ENCODE data around the gene FAU.

The FAU gene

DNA sequence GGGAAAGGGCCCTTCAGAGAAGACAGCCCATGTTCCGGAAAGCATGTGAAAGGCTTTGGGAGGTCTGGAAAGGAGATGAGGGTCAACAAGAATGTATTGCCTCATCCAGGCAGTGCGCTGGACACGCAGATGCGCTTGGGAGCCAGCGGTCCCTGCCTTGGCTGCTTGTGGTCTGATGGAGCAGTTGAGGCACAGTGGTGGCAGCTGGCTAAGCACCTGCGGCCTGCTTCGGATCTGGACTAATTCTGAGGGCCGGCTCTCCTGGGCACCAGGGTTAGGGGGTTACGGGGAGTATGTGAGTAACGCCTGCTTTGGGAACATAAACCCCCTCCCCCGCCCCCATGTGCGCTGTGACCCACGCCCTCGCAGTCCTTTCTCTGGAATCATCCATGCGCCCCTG, 14.9 kb downstream of the FAU start:
- DNase-seq = no peak

DNA sequence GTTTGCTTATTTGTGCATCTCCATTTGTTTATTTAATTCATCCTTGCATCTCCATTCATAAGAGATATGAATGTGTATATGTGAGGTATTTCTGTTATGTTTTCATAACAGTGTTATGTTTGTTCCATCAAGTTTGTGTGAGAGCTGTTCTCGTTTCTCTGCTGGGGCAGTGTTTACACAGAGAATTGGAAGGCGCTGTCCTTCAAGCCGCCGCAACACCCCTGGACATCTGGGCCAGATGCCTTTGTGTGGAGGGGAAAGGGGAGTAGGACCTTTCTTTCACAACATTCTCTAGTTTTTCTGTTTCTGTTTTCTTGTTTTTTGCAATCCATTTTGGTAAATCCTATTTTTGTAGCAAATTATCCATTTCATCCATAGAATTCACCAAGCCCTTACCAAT, 17.3 kb downstream of the FAU start:
- DNase-seq = no peak

DNA sequence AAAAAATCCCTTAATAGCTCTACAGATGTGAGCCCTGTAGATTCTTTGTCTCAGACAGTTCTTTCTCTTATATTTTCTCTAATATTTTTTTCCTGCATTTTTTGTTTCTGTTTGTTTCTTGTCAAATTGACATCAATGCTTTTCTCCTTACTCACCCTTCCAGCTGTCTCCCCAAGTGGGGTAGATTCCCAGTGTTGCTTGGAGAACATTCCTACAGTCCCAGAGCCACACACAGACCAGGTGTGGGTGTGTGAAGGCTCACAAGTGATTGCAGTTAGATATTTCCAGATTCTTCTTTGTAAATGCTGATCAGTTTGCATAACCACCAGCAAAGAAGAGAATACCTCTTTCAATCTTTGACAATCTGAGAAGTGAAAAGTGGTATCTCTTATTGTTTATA, 18.5 kb downstream of the FAU start:
- DNase-seq = no peak

DNA sequence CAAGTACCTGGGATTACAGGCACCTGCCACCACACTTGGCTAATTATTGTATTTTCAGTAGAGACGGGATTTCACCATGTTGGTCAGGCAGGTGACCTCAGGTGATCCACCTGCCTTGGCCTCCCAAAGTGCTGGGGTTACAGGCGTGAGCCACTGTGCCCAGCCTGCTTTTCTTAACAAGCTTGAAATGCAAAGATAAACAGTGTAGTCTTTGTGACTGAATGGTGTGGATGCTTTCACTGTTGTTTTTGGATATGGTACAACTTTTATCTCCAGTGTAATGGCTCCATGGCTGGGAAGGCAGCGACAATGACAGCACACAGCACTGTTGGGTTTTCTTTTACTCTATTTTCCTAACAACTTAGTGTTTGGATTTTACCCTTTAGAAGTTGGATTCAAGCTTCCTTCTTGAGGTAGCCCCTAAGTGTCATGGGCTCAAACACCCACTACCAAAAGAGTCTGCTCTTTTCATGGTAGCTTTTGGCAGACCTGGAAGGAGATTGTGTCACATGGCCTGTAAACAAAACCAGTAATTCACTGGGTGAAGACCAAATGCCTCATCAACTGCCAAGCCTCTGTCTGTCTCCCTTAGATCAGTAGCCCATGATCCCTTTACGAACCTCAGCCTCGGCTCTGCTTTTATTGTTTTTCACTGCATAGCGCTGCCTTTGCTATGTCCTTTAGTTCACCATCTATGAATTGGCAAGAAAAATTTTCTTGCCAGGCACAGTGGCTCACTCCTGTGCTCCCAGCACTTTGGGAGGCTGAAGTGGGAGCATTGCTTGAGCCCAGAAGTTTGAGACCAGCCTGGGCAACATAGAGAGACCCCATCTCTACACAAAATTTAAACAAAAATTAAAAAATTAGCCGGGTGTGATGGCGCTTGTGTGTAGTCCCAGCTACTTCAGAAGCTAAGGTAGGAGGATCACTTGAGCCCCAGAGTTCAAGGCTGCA, 19.5 kb downstream of the FAU start:
- DNase-seq = no peak

DNA sequence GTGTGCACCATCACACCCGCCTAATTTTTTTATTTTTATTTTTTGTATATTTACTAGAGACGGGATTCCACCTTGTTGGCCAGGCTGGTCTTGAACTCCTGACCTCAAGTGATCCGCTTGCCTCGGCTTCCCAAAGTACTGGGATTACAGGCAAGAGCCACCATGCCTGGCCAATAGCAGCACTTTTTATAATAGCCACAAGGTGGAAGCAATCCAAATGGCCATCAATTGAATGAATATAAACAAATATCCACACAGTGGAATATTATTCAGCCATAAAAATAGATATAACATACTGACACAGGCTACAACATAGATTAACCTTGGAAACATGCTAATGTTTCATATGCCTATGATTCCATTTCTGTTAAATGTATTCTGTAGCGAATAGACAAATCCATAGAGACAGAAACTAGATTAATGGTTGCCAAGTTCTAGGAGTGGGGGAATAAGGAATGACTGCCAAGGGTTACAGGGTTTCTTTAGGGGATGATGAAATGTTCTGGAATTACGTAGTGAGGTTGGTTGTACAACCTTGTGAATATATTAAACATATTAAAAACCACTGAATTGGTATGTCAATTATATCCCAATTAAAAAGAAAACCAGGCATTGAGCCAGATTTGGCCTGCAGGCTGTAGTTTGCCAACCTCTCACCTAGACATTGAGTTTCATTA, 21.1 kb downstream of the FAU start:
- DNase-seq = no peak

DNA sequence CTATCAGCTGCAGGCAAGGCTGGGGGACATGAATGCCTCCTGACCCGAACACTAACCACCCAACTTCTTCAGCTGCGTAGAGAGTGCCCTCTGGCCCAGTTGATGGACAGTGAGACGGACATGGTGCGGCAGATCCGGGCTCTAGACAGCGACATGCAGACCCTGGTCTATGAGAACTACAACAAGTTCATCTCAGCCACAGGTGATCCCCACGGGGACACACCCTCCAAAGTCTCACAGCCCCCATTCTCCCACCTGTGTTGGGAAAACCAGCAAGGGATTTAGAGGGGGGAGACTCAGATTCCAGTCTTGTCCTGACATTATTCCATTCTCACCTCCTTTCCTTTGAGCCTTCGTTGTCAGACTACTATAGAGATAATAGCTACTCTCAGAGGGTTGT, 25.0 kb downstream of the FAU start:
- no peak for DNase-seq

DNA sequence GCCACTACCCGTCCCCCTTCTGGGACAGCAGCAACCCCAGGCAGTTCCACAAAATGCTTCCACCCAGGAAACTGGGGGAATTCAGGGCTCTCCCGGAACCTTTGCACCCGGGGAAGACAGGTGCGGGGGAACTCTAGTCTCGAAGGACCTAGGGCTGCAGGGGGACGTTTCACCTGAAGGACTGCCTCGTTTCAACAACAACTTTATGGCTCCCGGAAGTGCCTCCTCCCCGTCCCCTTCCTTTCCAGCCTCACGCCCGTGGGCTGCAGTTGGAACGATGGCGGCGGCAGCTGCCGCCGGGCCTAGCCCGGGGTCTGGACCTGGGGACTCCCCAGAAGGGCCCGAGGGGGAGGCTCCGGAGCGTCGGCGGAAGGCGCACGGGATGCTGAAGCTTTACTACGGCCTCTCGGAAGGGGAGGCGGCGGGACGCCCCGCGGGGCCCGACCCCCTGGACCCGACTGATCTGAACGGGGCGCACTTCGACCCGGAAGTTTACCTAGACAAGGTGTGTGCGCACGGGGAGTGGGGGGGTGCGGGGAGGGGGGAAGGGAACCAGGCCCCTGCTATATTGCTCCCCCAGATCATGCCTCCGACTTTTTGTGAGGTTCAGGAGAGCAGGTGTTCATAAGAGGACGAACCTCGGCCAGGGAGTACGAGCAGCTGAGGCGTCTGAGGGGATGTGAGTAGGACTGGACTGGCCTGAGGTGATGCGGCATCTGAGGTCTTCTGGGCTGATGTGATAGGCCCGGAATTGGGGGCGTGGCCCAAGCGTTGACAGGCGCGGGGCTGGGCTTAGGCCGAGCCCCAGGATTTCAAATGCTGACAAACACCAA, 25.7 kb downstream of the FAU start, which contains the start of gene VPS51:
Gene VPS51 (plus strand): TSS at position 241 of the 833 bp plus-strand sequence. CDS start 37 bp downstream, at position 278.
- DNase-seq = peak; percentile 89

DNA sequence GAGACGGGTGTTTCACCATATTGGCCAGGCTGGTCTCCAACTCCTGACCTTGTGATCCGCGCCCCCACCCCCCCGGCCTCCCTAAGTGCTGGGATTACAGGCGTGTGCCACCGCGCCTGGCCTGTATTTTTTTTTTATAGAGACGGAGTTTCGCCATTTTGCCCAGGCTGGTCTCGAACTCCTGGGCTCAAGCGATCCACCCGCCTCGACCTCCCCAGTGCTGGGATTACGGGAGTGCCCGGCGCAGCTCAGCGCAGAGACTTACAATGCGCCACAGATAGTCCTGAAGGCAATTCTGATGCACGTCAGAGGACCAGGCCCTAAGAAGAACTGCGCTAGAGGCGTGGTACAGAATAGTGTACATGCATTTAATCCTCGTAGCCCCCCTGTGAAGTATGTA, 26.5 kb downstream of the FAU start:
- no peak for DNase-seq

DNA sequence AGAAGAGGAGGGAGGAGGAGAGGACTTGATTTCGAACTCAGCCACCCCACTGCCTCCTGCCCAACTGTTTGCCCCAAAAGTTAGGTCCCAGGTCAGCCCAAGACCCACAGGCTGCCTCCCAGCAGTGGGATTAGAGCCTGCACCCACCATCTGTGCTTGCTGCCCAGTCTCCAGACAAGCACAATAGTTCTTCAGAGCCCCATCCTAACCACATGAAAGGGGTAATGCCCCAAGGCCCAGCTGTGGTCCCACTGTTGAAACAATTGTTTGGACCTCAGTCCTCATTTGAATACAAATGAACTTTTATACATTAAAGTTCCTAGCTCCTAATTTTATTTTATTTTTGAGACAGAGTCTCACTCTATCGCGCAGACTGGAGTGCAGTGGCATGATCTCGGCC, 31.3 kb downstream of the FAU start:
- DNase-seq = no peak

DNA sequence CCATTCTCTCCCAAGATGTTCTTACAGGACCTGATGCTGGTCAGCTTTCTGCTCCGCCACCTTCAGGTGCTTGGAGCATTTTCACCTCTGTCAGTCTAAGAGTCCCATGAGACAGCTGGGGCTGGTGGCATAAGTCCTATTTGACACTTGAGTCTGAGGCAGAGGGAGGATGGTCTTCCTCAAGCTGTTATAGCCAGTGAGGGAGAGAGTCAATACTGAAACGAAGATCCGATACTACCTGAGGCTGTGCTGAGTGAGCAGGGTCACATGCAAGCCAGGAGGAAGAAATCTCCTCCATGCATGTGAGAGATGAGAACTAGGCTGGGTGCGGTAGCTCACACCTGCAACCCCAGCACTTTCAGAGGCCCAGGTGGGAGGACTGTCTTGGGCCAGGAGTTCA, 32.3 kb downstream of the FAU start:
- no peak for DNase-seq

DNA sequence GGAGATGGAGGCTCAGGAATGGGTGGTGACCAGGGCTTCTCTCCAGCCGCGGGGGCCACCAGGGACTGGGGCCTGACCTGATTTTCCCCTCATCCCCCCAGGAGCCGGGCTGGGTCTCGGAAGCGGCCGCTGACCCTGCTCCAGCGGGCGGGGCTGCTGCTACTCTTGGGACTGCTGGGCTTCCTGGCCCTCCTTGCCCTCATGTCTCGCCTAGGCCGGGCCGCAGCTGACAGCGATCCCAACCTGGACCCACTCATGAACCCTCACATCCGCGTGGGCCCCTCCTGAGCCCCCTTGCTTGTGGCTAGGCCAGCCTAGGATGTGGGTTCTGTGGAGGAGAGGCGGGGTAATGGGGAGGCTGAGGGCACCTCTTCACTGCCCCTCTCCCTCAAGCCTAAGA, 34.1 kb downstream of the FAU start:
- no peak for DNase-seq

DNA sequence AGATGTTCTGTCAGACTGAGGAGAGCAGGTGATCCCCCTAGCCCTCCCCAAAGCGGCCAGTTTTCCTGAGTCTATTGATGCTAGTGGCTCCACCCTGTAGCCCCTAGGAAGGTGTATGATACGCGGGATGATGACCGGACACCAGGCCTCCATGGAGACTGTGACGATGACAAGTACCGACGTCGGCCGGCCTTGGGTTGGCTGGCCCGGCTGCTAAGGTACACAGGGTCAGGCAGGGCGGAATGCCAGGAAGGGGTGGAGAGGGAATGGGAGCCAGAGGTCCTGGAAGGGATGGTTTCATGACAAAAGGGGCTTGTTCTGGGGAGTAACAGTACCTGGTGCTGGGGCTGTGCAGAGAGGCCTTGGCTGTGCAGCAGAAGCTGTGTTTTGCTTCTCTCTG, 34.7 kb downstream of the FAU start:
- DNase-seq = no peak

DNA sequence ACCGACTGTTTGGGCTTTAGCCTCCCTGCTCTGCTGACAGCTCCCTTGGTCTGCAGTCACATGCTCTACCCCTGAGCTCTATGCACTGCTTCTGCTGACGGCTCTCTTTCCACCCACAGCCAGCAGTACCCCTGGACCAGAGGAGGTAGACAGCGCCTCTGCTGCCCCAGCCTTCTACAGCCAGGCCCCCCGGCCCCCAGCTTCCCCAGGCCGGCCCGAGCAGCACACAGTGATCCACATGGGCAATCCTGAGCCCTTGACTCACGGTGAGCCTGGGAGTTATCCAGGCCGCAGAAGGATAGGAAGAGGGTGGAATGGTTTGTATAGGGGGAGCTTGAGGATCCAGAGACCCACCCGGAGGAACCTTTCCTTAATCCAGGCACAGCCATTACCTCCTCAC, 35.1 kb downstream of the FAU start:
- DNase-seq = no peak

DNA sequence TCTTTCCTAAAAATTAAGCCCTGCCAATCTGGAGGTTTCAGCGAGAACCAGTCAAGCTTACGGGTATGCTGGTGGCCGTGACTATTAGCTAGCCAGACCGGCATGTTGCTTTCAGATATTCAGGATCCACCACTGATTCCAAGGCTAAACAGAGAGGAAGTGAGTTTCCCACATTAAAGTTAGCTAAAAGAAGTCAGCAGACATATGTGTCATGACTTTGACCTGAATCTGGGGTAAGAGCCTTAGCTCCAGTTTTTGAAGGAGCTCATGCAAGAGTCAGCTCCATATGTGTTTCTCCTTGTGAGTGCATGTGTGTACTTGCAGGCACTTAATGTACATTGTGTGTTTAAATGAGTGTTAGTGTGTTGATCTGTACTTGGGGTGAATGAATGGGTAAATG, 36.5 kb downstream of the FAU start:
- no peak for DNase-seq

DNA sequence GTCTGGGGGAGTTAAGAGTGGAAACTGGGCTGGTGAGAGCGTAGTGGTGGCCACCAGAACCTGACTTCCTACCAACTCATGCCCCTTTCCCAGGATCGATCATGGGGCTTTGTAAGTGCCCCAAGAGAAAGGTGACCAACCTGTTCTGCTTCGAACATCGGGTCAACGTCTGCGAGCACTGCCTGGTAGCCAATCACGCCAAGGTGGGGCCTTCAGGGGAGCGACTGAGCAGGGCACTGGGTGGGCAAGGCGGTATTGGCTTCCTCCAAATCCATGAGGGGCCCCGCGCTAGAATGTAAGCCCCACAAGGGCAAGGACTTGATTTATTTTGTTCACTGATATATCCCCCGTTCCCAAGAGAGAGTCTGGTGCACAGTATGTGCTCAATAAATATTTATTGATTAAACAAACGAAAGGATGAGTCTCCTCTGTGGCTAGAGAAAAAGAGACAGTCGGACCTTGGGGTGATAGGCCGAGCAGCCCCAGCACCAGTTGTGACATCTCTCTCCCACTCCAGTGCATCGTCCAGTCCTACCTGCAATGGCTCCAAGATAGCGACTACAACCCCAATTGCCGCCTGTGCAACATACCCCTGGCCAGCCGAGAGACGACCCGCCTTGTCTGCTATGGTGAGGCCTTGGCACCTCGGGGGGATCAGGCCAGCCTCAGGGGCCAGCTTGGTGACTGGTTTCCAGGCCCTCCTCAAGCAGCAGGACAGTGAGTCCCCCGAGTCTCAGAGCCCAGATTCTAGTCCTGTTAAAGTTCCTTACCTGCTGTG, 37.1 kb downstream of the FAU start:
- DNase-seq = no peak

DNA sequence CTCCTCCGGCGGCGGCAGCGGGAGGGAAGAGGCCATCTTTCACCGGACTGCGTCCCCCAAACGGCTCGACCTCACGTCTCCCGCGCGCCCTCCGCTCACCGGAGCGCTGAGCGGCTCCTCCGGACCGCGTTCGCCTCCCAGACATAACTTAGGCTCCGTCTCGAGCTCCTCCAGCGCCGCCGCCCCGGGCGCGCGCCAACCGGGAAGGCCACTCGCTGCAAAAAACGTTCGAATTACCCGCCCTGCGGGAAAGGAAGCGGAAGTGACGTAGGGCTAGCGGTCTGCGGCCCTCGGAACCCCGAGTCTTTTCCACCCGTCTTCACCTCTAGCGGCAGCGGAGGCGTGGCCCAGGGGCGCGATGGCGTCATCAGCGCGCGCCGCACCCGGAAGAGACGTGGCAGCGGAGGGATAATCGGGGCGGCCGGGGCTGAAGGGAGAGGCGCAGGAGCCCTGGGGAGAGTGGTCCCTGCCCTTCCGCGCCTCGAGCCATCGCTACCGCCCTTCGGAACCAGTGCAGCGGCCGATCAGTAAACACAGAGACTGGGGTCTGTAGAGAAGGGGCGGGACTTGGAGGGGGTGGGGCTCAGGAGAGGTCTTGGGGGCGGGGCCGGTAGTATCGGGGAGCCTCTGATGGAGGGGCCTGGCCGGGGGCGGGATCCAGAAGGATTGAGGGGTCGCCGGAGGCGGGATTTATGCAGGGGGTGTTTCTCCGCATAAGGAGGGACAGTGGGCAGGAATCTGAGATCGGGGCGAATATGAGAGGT, 37.9 kb downstream of the FAU start, which contains the start of the genes CDCA5 and ZFPL1:
Gene CDCA5 (minus strand): TSS at position 207 of the 764 bp plus-strand sequence. CDS start 62 bp downstream, at position 145.
Gene ZFPL1 (plus strand): TSS at position 389 of the 764 bp plus-strand sequence. CDS start 477 bp downstream, outside the sequence.
- peak; percentile 97 for DNase-seq

DNA sequence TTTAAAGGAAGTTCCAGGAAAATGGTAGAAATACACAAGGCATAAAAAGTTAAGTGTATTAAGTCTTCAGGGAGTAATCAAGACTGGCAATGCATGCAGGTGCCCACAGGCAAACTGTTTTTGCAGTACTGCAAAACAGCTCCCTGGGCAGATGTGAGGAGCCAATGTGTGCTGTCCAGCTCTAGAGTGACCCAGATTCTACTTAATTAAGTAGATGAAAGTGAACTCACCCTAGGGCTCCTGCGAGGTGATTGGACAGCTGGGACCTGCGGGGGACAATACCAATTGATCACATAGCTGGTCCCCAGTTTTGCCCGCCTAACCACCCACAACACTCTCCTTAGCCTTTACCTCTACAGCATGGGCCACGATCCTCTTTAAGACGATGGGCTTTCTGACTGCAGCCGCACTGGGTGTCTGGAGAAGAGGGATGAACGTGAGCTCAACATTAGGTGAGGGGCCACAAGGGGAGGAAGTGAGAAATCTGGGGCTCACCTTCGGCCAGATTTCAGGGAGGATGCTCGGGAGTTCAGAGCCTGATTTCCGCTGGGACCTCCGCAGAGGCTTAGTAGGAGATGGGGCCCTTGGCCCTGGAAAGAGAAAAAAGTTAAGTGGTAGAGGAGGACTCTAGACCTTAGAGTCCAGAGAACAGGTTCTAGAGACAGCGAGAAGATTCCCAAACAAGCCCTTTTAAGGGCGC, 38.6 kb downstream of the FAU start:
- no peak for DNase-seq

DNA sequence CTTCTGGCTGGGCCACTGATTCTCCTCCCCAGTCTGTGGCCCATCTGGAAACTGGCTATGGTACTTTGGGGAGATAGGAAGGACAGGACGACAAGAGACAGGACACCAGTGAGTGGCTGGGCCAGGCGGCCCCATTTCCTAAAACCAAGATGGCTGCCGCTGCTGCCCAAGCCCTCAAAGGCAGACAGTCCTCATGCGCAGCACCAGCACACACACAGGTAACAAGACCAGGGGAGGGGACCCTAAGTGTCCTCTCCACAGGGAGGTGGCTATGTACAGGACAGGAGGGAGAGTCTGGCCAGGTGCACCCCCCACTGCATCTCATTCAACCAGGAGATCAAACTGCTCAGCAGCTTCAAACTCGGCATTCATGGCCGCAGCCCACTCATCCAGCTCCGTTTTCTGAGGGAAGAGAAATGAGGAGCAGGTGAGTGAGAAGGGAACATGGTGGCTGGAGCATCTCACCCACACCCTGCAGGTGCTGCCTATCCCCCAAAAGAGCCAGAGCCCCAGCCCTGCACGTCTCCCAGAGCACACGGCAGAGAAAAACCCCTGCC, 43.1 kb downstream of the FAU start:
- no peak for DNase-seq

DNA sequence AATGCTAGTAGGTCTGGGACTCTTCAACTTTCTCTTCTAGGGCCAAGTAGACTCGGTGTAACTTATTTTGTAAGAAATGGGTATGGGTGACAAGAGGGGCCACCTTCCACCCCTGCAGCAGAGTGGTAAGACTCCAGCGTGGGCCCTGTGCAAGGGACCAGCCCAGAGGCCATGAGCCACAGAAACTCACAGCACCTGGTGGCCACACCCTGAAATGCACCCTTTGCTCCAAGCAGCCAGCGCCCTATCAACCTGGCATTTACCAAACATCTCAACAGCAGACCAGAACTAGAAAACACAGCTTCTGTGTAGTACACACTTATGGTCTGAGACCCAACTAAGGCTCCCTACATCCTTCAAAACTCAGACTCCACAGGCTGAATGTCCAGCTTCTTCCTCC, 43.8 kb downstream of the FAU start:
- DNase-seq = no peak

DNA sequence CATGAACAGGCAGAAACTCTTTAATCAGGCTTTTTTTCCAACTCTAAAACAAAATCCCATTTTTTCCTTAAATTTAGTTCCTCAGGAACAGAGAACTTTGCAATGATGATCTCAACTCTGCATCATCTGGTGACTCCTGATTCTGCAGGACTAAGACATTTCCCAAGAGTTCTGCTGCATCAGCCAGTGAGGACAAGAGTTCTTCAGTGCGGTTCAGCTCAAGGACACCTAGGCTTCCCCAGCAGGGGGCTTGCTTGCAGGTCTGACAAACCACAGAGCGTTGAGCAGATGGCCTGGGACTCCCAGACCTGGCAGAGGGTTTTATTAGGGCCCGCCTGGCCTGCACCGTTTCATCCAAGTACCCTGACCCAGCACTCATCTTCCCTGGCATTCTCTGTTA, 44.5 kb downstream of the FAU start:
- no peak for DNase-seq

DNA sequence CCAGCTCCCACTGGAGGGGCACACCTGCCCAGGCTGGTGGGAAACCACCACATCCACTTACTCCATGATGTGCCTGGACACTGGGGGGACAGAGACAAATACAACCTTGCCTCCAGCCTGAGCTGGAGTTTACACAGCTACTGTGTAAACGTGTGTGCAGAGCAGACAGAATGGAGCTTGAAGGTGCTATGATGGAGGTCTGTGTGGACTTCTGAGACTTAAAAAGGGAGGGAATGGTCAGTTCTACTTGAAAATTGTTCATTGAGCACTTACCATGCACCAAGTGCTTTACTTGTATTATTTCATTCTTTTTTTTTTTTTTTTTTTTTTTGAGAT, 49.3 kb downstream of the FAU start:
- DNase-seq = no peak

Data from right hindlimb (tissue), 1 donor.